HCT116 (cell line): ENCODE measurements around the gene CGN. TPM values are rescaled to one million over a fixed set of nuclear protein-coding genes. Genes with fewer than 3 reads are reported as not detected.

Source experiments
- ATAC-seq: fragments of 200-7000 bp; cut with Tn5 transposase; 2 replicates; pipeline ENCODE4 v1.9.1; 2020; ENCODE audit warnings: mild to moderate bottlenecking, moderate library complexity
- BruUV-seq: library from RNA; stranded (reverse); fragments of 400-500 nt; replicated peaks from 2 replicates; lab custom pipeline; 2021; lab: Mats Ljungman, UMichigan
- CTCF ChIA-PET: fragments of 300-600 bp; sonication (Branson Sonifier 250); formaldehyde crosslinking; loops from one replicate; lab custom pipeline; 2021; ENCODE audit warnings: antibody characterized with exemption; lab: Charles Lee
- POLR2A ChIA-PET: fragments of 300-600, 350-600 bp; sonication (Branson Sonifier 250); formaldehyde crosslinking; loops from one replicate; lab custom pipeline; 2021; ENCODE audit warnings: antibody characterized with exemption; lab: Charles Lee
- RAD21 ChIA-PET, 2 experiments: fragments of 300-600 bp; sonication (Branson Sonifier 250); formaldehyde crosslinking; loops; one replicate each; lab custom pipeline; 2023; ENCODE audit warnings: low total read pairs in 2 of 2; ENCODE audit not compliant: uncharacterized antibody in 2 of 2, unreplicated experiment in 2 of 2, low non-redundant PET in 1 of 2; lab: Charles Lee
- DNase-seq: peaks from one replicate; pipeline ENCODE4 v3.0.0-alpha.2; 2010; ENCODE audit warnings: low read depth, low spot score
- H2AFZ ChIP-seq: fragments of 200-600 bp; shearing (Covaris generic), sonication (generic); 2 replicates; pipeline ENCODE4 v1.6.1; 2017; ENCODE audit warnings: low read depth, mixed run types, mixed read lengths, antibody characterized with exemption, low read length; ENCODE audit not compliant: poor library complexity, severe bottlenecking
- H3K27ac ChIP-seq: 2 replicates; pipeline ENCODE4 v1.5.1; 2012; ENCODE audit warnings: low read depth, low read length
- H3K27me3 ChIP-seq: fragments of 200-600 bp; sonication (generic); 2 replicates; pipeline ENCODE4 v1.6.1; 2016; ENCODE audit warnings: mixed run types, low read length, mixed read lengths; ENCODE audit not compliant: insufficient read depth
- H3K36me3 ChIP-seq, 2 experiments: fragments of 200-500 bp in 1 of 2; fragments of 200-600 bp in 1 of 2; sonication (Bioruptor generic) in 1 of 2; sonication (generic) in 1 of 2; 2 replicates each; pipeline versions ENCODE4 v1.5.1 to v1.6.1; 2014 to 2016; ENCODE audit warnings: low read length in 2 of 2, inconsistent platforms in 1 of 2, mixed read lengths in 1 of 2, mixed run types in 1 of 2; ENCODE audit not compliant: insufficient read depth in 2 of 2, control insufficient read depth in 1 of 2
- H3K4me1 ChIP-seq, 2 experiments: fragments of 200-600 bp in 1 of 2; sonication (generic) in 1 of 2; 2 replicates each; pipeline versions ENCODE4 v1.5.1 to v1.6.1; 2012 to 2017; ENCODE audit warnings: low read length in 2 of 2, inconsistent platforms in 1 of 2, mild to moderate bottlenecking in 1 of 2, mixed read lengths in 1 of 2, mixed run types in 1 of 2, moderate library complexity in 1 of 2; ENCODE audit not compliant: insufficient read depth in 2 of 2, control insufficient read depth in 1 of 2
- H3K4me2 ChIP-seq: fragments of 200-600 bp; sonication (generic); 2 replicates; pipeline ENCODE4 v1.6.1; 2017; ENCODE audit warnings: mixed run types, low read length, mixed read lengths
- H3K4me3 ChIP-seq, 2 experiments: fragments of 200-600 bp in 1 of 2; sonication (generic) in 1 of 2; replicated peaks in 1 of 2; 2 replicates each; pipeline ENCODE4 v1.5.1; 2011 to 2016; ENCODE audit warnings: low read length in 2 of 2, control low read depth in 1 of 2, low read depth in 1 of 2, mild to moderate bottlenecking in 1 of 2, mixed read lengths in 1 of 2, mixed run types in 1 of 2
- H3K79me2 ChIP-seq: fragments of 200-600 bp; sonication (generic); 2 replicates; pipeline ENCODE4 v1.6.1; 2017; ENCODE audit warnings: mild to moderate bottlenecking, mixed run types, low read length, moderate library complexity, mixed read lengths; ENCODE audit not compliant: insufficient read depth
- H3K9ac ChIP-seq: fragments of 200-600 bp; sonication (generic); 2 replicates; pipeline ENCODE4 v1.6.1; 2016; ENCODE audit warnings: low read length, mixed read lengths
- H3K9me2 ChIP-seq: fragments of 200-600 bp; sonication (generic), shearing (Covaris generic); 2 replicates; pipeline ENCODE4 v1.6.1; 2017; ENCODE audit warnings: mixed run types, mild to moderate bottlenecking, moderate library complexity; ENCODE audit not compliant: insufficient read depth
- H3K9me3 ChIP-seq, 2 experiments: fragments of 200-500 bp in 1 of 2; fragments of 200-600 bp in 1 of 2; sonication (Bioruptor generic) in 1 of 2; sonication (generic) in 1 of 2; 2 replicates each; pipeline ENCODE4 v1.6.1; 2014 to 2017; ENCODE audit warnings: low read length in 2 of 2, mixed read lengths in 2 of 2, inconsistent platforms in 1 of 2, low read depth in 1 of 2, mild to moderate bottlenecking in 1 of 2, mixed run types in 1 of 2, moderate library complexity in 1 of 2; ENCODE audit not compliant: control insufficient read depth in 1 of 2, insufficient read depth in 1 of 2
- H4K20me1 ChIP-seq: fragments of 200-600 bp; sonication (generic), shearing (Covaris generic); 2 replicates; pipeline ENCODE4 v1.6.1; 2017; ENCODE audit warnings: mixed run types, mild to moderate bottlenecking, moderate library complexity; ENCODE audit not compliant: insufficient read depth
- RAD21 ChIP-seq: IDR thresholded peaks from 2 replicates; pipeline ENCODE4 v1.6.1; 2012; ENCODE audit warnings: low read depth, mild to moderate bottlenecking
- ZFX ChIP-seq: fragments of 450-650 bp; IDR thresholded peaks from 2 replicates; pipeline ENCODE4 v1.6.1; 2017
- ZNF274 ChIP-seq: fragments of 200-500 bp; sonication (Bioruptor generic); IDR thresholded peaks from 2 replicates; pipeline ENCODE4 v1.6.1; 2014; ENCODE audit warnings: mild to moderate bottlenecking, low read depth, low read length, inconsistent platforms
- intact Hi-C: fragments of 100-400 bp; cut with micrococcal nuclease; formaldehyde crosslinking; loops from 2 replicates; pipeline ENCODE4 v1.10.0; 2022
- total RNA-seq: library from RNA; stranded (reverse); gene quantifications from one replicate; pipeline ENCODE4 v1.2.1, GENCODE V29; 2021; ENCODE audit not compliant: unreplicated experiment
- TF ChIP-seq, protein P1 (sequence below): IDR thresholded peaks from 2 replicates; pipeline ENCODE4 v1.6.1; 2012
- TF ChIP-seq, protein P2 (sequence below): IDR thresholded peaks from 2 replicates; pipeline ENCODE4 v1.6.1; 2012
- TF ChIP-seq, protein P3 (sequence below), 3 experiments: fragments of 200-600 bp in 1 of 3; sonication (generic) in 1 of 3; IDR thresholded peaks in 2 of 3; conservative IDR thresholded peaks in 1 of 3; 2 replicates each; pipeline ENCODE4 v1.5.1; 2012 to 2017; ENCODE audit warnings: low read depth in 2 of 3, low read length in 2 of 3, antibody characterized with exemption in 1 of 3, borderline replicate concordance in 1 of 3, control low read depth in 1 of 3, mild to moderate bottlenecking in 1 of 3, mixed read lengths in 1 of 3, mixed run types in 1 of 3, moderate library complexity in 1 of 3; ENCODE audit not compliant: insufficient read depth in 1 of 3

Gene CGN
- total RNA-seq, 1 experiment from 2014 or later, result 19.7 TPM

DNA sequence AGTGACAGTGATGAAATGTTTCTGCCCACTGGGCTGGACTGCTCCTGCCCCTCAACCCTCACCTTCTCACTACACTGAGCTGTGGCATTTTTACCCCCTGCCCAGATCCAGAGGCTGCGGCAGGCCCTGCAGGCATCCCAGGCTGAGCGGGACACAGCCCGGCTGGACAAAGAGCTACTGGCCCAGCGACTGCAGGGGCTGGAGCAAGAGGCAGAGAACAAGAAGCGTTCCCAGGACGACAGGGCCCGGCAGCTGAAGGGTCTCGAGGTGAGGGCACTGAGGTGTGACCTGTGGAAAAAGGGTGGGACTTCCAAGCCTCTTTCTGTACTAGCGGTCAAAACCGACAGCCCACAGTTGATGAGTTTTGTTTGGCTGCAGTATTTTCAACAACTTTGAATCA is 22.7 kb downstream of the CGN start (continued):
- TF ChIP-seq, protein P1, sequence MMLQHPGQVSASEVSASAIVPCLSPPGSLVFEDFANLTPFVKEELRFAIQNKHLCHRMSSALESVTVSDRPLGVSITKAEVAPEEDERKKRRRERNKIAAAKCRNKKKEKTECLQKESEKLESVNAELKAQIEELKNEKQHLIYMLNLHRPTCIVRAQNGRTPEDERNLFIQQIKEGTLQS, result no peak
- no peak for TF ChIP-seq ZFX
- TF ChIP-seq, protein P2, sequence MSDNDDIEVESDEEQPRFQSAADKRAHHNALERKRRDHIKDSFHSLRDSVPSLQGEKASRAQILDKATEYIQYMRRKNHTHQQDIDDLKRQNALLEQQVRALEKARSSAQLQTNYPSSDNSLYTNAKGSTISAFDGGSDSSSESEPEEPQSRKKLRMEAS, result no peak

DNA sequence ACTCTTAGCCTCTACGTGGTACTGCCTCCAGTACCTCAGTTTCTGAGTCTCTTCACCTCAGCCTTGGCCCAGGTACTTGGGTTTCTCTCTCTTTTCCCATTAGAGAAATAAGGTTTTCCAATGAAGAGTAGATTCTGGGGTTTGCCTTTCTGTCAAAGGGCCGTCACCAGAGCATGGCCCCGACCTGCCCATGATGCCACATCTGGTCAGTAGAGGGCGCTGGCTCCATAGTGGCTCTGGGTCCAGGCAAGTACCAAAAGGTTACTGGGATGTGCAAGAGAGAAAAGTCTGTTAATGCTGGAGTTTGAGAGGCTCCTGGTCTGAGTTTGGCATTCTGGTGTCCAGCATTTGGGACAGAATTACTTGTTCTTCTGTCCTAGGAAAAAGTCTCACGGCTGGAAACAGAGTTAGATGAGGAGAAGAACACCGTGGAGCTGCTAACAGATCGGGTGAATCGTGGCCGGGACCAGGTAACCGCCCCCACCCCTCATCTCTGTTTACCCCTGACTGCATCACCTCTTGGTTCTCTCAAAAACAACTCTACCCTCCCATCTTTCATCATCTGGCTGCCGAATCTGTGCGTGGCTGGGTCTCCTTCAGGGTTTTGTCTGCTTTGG is 23.6 kb downstream of the CGN start:
- intact Hi-C loops, result loop anchor here (1.0 kb wide), 2 partner anchors 201 to 302 kb away; no protein-coding TSS in a partner anchor

More for the DNA sequence above, 23.6 kb downstream of the CGN start:
- Histone ChIP-seq H3K27me3 (no peaks in the 10 kb centered on the region), H3K4me2 (no peak overlapping the region), H4K20me1 (no peaks in the 10 kb centered on the region), H3K9me2 (no peaks in the 10 kb centered on the region), H3K27ac (no peak overlapping the region), H3K9ac (no peak overlapping the region), H3K36me3 (peaks cover 4 to 22% of the 10 kb centered on the region in 2 experiments; a peak in 3 of 4 replicates), H2AFZ (no peak overlapping the region), H3K4me3 (no peak overlapping the region), H3K9me3 (no peaks in the 10 kb centered on the region), H3K79me2 (no peaks in the 10 kb centered on the region), H3K4me1 (peaks cover 8 to 20% of the 10 kb centered on the region in 2 experiments)
- RAD21 ChIA-PET, result no interaction called here
- POLR2A ChIA-PET, result no interaction called here
- no peak for TF ChIP-seq ZNF274
- TF ChIP-seq, protein P3, sequence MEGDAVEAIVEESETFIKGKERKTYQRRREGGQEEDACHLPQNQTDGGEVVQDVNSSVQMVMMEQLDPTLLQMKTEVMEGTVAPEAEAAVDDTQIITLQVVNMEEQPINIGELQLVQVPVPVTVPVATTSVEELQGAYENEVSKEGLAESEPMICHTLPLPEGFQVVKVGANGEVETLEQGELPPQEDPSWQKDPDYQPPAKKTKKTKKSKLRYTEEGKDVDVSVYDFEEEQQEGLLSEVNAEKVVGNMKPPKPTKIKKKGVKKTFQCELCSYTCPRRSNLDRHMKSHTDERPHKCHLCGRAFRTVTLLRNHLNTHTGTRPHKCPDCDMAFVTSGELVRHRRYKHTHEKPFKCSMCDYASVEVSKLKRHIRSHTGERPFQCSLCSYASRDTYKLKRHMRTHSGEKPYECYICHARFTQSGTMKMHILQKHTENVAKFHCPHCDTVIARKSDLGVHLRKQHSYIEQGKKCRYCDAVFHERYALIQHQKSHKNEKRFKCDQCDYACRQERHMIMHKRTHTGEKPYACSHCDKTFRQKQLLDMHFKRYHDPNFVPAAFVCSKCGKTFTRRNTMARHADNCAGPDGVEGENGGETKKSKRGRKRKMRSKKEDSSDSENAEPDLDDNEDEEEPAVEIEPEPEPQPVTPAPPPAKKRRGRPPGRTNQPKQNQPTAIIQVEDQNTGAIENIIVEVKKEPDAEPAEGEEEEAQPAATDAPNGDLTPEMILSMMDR (IDR thresholded peaks at IDR 0.05 in 2 of 3, conservative IDR thresholded peaks at IDR 0.05 in 1 of 3; ENCODE audit: borderline replicate concordance in 1 of 3, insufficient read depth in 1 of 3, low read depth in 2 of 3, low read length in 2 of 3), result peak; percentile 85 to 99 (median 98)
- peak; percentile 93 for TF ChIP-seq RAD21
- peak; percentile 74 for ATAC-seq
- DNase-seq, result no peak
- CTCF ChIA-PET, result interaction anchor here (0.6 to 1.2 kb wide), 4 partner anchors 14 to 467 kb away, joined by 3 to 5 read pairs (median 3); no protein-coding TSS in a partner anchor
- BruUV-seq, result no TSS peak
